Choroid plexus epithelial cell (primary cell): ENCODE data around the gene MSMB.

ENCODE experiments used
- DNase-seq: peaks from one replicate; pipeline ENCODE4 v3.0.0-alpha.2; 2010; ENCODE audit warnings: low read depth
- H3K4me3 ChIP-seq: 2 replicates; pipeline ENCODE4 v1.5.1; 2011; ENCODE audit warnings: low read depth, mild to moderate bottlenecking, control low read depth, low read length, moderate library complexity
- CTCF ChIP-seq: conservative IDR thresholded peaks from 2 replicates; pipeline ENCODE4 v1.5.1; 2011; ENCODE audit warnings: low read depth, mild to moderate bottlenecking, control low read depth, inconsistent platforms, low read length, moderate library complexity

Gene MSMB

GRCh38 chr10:46042527-46042926, 3.5 kb downstream of the MSMB start:
- H3K4me3 ChIP-seq: no peak overlapping the region
- no peak for TF ChIP-seq CTCF
- DNase-seq: no peak

- H3K4me3 ChIP-seq: no peak overlapping the region
- no peak for TF ChIP-seq CTCF
- DNase-seq: no peak
Measured at GRCh38 chr10:46040004-46040403, 6.1 kb downstream of the MSMB start.

- DNase-seq: no peak
- no peak for TF ChIP-seq CTCF
- no peak overlapping the region for H3K4me3 ChIP-seq
Measured at GRCh38 chr10:46037107-46037825, 8.8 kb downstream of the MSMB start.

GRCh38 chr10:46035923-46036849, 9.9 kb downstream of the MSMB start:
- TF ChIP-seq CTCF: peak; percentile 32
- no peak overlapping the region for H3K4me3 ChIP-seq
- DNase-seq: no peak

- TF ChIP-seq CTCF: no peak
- no peak overlapping the region for H3K4me3 ChIP-seq
- peak; percentile 83 for DNase-seq
Measured at GRCh38 chr10:46033602-46034011, 12.5 kb downstream of the MSMB start.

- H3K4me3 ChIP-seq: no peak overlapping the region
- DNase-seq: no peak
- TF ChIP-seq CTCF: no peak
Measured at GRCh38 chr10:46031648-46032532, 14.2 kb downstream of the MSMB start.
